A172 (cell line): ENCODE measurements around the gene MAPK4. TPM values are rescaled to one million over a fixed set of nuclear protein-coding genes. Genes with fewer than 3 reads are reported as not detected.
"Not testable (repeated sequence)": the region's sequence is repeated elsewhere in the genome, so short reads cannot be mapped to it uniquely, and the experiment has no call there.

Experiments used
- DNase-seq: peaks from one replicate; pipeline ENCODE4 v3.0.0-alpha.2; 2015; ENCODE audit warnings: low spot score
- total RNA-seq: library from RNA; depleted of rRNA; stranded (reverse); fragments of >200 nt; shearing (Covaris generic); gene quantifications from 2 replicates; pipeline ENCODE4 v1.2.3, GENCODE V29; 2014

The MAPK4 gene
- total RNA-seq, 1 experiment from 2014 or later, result 0.05 TPM

DNA sequence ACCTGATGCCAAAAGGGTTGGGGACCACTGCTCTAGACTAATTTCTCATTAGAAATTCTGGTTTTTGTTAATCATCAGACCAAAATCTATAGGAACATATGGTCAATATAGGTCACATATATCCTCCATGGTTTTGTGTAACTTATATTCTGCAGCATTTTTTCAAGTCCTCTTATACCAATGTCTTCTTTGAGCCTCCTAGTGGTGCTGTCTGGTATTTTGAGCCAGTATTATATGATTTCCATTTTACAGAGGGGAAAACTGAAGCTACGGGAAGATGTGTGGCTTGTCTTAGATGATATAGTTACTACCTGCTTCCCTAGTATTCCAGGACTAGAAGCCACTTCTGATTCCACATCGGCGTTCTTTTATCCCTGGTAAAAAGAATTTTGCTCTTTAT is 13.8 kb downstream of the MAPK4 start:
- no peak for DNase-seq

- DNase-seq, result no peak
Observed at GRCh38 chr18:50578030-50578429, 18.1 kb downstream of the MAPK4 start.

DNA sequence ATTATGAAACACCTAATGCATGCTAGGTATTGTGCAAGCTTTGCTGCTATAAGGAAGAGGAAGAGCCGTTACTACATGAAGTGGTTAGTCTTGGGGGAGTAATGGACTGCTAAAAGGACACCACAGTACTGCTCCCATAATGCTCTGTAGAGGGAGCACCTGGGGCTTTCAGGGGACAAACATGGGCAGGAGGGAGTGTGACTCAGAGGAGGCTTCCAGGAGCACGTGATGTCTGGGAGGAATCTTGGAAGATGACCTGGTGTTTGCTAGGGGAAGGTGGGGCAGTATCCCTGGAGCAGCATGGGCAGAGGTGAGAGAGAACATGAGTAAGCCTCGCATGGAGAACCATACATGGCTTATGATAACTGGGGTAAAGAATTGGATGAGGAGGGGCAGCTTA is 18.8 kb downstream of the MAPK4 start:
- peak; percentile 3 for DNase-seq

DNA sequence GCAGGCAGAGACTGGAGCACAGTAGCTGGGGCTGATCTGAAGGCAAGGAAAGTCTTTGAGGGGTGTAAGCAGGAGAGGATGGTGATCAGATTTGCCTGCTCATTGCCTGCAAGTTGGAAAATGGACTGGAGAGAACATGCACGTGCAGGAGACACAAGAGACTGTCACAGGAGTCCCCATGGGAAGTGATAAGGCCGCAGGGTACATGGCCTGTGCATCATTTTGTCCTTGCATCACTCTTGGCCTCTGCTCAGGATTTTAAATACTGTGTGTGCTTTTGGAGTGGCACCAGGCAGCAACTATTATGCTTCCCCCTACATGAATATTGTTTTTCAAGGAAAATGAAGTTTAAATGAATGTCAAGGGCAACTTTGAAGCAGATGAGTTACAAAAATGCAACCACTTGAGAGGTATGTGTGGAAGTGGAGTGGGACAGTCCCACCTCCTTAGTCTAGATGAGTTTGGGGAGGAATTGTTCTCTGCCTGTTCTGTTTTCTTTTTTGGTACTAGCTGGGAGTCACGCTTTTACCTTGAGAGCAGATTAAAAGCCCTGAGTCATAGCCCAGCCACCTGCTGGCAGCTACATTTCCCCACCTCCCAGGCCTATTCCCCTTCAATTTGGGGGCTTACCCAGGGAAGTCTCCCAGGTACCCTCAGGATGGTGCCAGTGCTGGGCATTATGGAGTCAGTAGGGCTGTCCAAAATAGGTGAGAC is 19.3 kb downstream of the MAPK4 start:
- no peak for DNase-seq

- no peak for DNase-seq
Observed at GRCh38 chr18:50581517-50581916, 21.6 kb downstream of the MAPK4 start.

- no peak for DNase-seq
Observed at GRCh38 chr18:50582500-50582899, 22.6 kb downstream of the MAPK4 start.

GRCh38 chr18:50586710-50587109 is 26.8 kb downstream of the MAPK4 start:
- DNase-seq, result no peak

- no peak for DNase-seq
Observed at GRCh38 chr18:50590593-50590992, 30.7 kb downstream of the MAPK4 start.

DNA sequence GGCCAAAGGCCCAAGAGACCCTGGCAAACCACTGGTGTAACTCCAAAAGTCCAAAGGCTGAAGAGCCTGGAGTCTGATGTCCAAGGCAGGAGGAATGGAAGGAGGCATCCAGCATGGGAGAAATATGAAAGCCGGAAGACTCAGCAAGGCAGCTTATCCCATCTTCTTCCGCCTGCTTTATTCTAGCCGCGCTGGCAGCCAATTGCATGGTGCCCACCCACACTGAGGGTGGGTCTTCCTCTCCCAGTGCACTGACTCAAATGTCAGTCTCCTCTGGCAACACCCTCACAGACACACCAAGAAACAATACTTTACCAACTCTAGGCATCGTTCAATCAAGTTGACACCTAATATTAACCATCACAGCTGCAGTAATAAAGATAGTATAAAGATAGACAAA is 34.1 kb downstream of the MAPK4 start:
- no peak for DNase-seq

DNA sequence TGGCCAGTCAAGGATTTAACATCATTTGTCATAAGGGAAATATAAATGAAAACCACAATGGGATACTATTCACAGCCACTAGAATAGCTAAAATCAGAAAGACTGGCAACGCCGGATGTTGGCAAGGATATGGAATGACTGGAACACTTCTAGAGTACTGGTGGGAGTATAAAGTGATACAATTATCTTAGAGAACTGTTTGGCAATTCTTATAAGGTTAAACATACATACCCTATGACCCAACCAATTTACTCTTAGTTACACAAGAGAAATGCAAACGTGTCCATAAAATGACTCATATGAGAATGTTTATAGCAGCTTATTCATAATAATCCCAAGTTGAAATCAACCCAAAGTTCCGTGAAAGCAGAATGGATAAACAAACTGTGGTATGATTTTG is 35.1 kb downstream of the MAPK4 start:
- no peak for DNase-seq

DNA sequence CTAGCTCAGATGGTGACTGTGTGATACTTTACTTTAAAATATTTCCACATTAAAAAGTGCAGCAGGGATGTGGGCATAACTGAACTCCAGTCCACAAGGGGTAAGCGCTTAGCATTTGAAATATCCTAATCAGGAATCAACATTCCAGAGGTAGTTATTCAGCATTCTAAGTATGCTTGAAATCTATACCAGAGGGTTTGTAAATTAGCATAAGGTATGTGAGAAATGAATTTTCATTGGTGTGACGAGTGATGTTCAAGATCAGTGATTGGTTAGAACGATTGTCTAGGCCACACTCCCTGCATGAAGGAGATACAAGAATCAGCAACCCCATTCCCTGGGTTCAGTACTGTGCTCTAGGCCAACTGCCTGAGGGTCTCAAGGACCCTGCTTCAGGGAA is 42.6 kb downstream of the MAPK4 start:
- DNase-seq, result peak; percentile 2

- DNase-seq, result no peak
Observed at GRCh38 chr18:50606609-50607008, 46.7 kb downstream of the MAPK4 start.

GRCh38 chr18:50607378-50607926 is 47.6 kb downstream of the MAPK4 start:
- no peak for DNase-seq

GRCh38 chr18:50609171-50609570 is 49.3 kb downstream of the MAPK4 start:
- not testable (repeated sequence) for DNase-seq

- DNase-seq, result no peak
Observed at GRCh38 chr18:50610349-50610748, 50.5 kb downstream of the MAPK4 start.

GRCh38 chr18:50611529-50611941 is 51.6 kb downstream of the MAPK4 start:
- no peak for DNase-seq

DNA sequence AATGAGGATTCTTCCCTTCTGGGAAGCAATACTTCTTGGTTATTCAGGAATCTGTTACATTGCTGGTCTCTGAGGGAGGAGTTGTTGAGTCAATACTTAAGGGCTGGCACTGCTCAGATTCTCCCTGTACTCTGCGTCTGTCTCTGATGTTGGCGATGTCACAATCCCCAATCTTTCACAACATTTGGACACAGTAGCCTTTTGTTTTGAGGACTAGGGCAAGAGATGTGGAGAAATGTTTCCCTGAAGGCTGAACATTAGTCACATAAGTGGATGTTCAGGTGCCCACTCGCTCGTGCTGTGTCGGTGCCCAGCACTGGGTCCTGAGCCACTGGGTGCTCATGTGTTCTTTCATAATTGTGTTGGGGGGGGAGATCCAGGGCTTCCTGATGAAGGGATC is 55.0 kb downstream of the MAPK4 start:
- DNase-seq, result no peak

GRCh38 chr18:50616484-50617048 is 56.7 kb downstream of the MAPK4 start:
- no peak for DNase-seq

DNA sequence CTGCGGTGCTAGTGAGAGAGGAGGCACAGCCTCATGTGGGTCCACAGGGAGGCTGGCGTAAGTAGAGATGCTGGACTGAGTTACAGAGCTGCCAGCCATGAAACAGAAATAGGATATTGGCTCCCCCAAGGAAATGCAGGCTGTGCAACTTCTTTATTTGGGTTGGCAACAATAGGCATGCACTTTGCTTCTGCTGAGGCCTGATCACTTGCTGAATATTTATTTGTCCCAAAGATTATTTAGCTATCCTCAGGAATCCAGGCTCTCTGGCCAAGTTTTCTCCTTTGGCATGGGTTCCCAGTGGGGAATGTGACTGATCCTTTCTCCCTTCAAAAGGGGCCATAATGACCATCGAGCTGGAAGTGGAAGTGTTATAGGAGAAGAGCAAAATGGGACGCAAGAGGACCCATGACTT is 60.0 kb downstream of the MAPK4 start:
- no peak for DNase-seq

- no peak for DNase-seq
Observed at GRCh38 chr18:50620319-50620718, 60.4 kb downstream of the MAPK4 start.

DNA sequence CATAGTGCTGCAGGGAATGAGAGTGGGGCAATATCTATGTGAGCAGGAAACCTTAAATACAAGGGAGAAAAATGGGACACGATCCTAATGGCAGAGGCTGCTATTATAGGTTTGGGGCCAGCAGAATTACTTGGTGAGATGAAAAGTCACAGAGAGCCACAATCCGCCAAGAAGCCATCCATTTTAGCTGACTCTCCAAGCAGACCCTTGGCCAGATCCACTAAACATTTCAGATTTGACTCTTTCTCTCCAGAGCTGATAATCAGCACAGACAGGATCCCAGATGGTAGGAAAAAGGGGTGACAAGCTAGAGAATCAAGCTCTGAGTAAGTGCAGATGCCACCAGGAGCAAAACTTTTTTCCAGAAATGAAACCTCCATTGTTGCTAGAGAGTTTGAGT is 61.5 kb downstream of the MAPK4 start:
- DNase-seq, result no peak

DNA sequence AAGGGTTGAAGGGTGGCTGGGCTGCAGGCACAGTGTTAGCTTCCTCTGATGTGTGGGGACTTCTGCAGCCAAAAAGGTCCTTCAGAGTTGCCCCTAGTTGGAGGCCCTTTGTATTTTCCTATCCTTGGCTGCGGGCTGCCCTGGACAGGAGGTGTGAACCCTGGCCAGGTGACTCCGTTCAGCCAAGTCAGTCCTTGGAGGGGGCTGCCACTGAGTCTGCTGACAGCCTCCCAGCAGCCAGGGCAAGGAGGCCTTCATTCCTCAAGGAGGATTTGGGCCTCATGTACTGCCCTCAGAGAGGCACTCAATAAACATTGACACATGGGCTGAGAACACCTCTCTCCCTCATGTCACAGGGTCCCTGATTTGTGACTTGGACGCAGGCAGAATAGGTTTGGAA is 62.4 kb downstream of the MAPK4 start:
- no peak for DNase-seq

GRCh38 chr18:50622865-50623393 is 63.0 kb downstream of the MAPK4 start:
- no peak for DNase-seq
